Thyroid gland (tissue), 4 donors: ENCODE measurements around the gene GRM8. TPM values are rescaled to one million over a fixed set of nuclear protein-coding genes. Genes with fewer than 3 reads are reported as not detected.

Experiments
- DNase-seq, 2 donors: peaks; one replicate each; pipeline ENCODE4 v3.0.0-alpha.2; 2019
- H3K27ac ChIP-seq, 3 donors: fragments of 200-600 bp; sonication (generic); 1 replicate in 2 of 3; 2 replicates in 1 of 3; pipeline ENCODE4 v1.5.1; 2016 to 2019; ENCODE audit warnings: mild to moderate bottlenecking in 1 of 3, moderate library complexity in 1 of 3
- H3K27me3 ChIP-seq: fragments of 200-600 bp; sonication (generic); one replicate; pipeline ENCODE4 v1.5.1; 2019
- H3K36me3 ChIP-seq, 2 donors: fragments of 200-600 bp; sonication (generic); one replicate each; pipeline ENCODE4 v1.5.1; 2016 to 2019
- H3K4me1 ChIP-seq, 2 donors: fragments of 200-600 bp; sonication (generic); one replicate each; pipeline ENCODE4 v1.5.1; 2017 to 2019
- H3K4me3 ChIP-seq, 3 donors: fragments of 200-600 bp; sonication (generic); replicated peaks in 1 of 3; 1 replicate in 2 of 3; 2 replicates in 1 of 3; pipeline ENCODE4 v1.5.1; 2016; ENCODE audit warnings: mild to moderate bottlenecking in 1 of 3
- H3K9me3 ChIP-seq: fragments of 200-600 bp; sonication (generic); one replicate; pipeline ENCODE4 v1.5.1; 2017
- CTCF ChIP-seq, 6 experiments: fragments of 200-600 bp in 3 of 6; fragments of 450-650 bp in 3 of 6; sonication (generic) in 3 of 6; IDR thresholded peaks; one replicate each; pipeline ENCODE4 v1.5.1; 2016 to 2019; ENCODE audit warnings: antibody characterized with exemption in 6 of 6, mild to moderate bottlenecking in 2 of 6, inconsistent platforms in 1 of 6, moderate library complexity in 1 of 6
- POLR2A ChIP-seq, 2 donors: fragments of 450-650 bp; IDR thresholded peaks; one replicate each; pipeline ENCODE4 v1.6.1; 2017; ENCODE audit warnings: antibody characterized with exemption in 2 of 2, mild to moderate bottlenecking in 2 of 2, moderate library complexity in 1 of 2
- WGBS, 2 donors: methylation state at CpG; one replicate each; pipeline ENCODE4 v1.1.5; 2017; 5-methylcytosine and 5-hydroxymethylcytosine counted together
- intact Hi-C: fragments of 100-400 bp; cut with DNase I; formaldehyde crosslinking; loops from one replicate; pipeline ENCODE4 v1.15.1; 2023
- total RNA-seq, 4 donors: library from RNA; depleted of rRNA; stranded (reverse); fragments of >200 nt; gene quantifications; one replicate each; pipeline ENCODE4 v1.2.3, GENCODE V29; 2016

GRM8 gene
- total RNA-seq, 4 donors from 2014 or later = 0.54 to 9.5 (median 4.8) TPM

GRCh38 chr7:127154101-127154500 is 98.6 kb downstream of the GRM8 start:
- H3K27me3 ChIP-seq = no peaks in the 10 kb centered on the region
- TF ChIP-seq CTCF (IDR thresholded peaks at IDR 0.05) = no peak
- no peak for TF ChIP-seq POLR2A (IDR thresholded peaks at IDR 0.05)
- intact Hi-C loops = no loop called here
- WGBS, 2 donors = 67 to 80% methylated on average over 3 of the region's 3 CpGs
- H3K27ac ChIP-seq = no peak overlapping the region
- H3K9me3 ChIP-seq = no peaks in the 10 kb centered on the region
- H3K36me3 ChIP-seq = no peaks in the 10 kb centered on the region
- H3K4me1 ChIP-seq = no peaks in the 10 kb centered on the region
- no peak for DNase-seq
- no peak overlapping the region for H3K4me3 ChIP-seq

- no peaks in the 10 kb centered on the region for H3K27me3 ChIP-seq
- no peaks in the 10 kb centered on the region for H3K36me3 ChIP-seq
- H3K9me3 ChIP-seq = no peaks in the 10 kb centered on the region
- H3K27ac ChIP-seq = no peak overlapping the region
- TF ChIP-seq POLR2A (IDR thresholded peaks at IDR 0.05) (no peak), CTCF (IDR thresholded peaks at IDR 0.05) (no peak)
- no peak overlapping the region for H3K4me3 ChIP-seq
- intact Hi-C loops = no loop called here
- H3K4me1 ChIP-seq = no peaks in the 10 kb centered on the region
- DNase-seq = no peak
- WGBS, 2 donors = 90 to 92% methylated on average over 3 of the region's 3 CpGs
These were observed 99.4 kb downstream of the GRM8 start for GRCh38 chr7:127153315-127153714.

- Histone ChIP-seq H3K27ac (no peak overlapping the region), H3K4me3 (no peak overlapping the region), H3K36me3 (no peaks in the 10 kb centered on the region), H3K4me1 (no peaks in the 10 kb centered on the region), H3K9me3 (no peaks in the 10 kb centered on the region), H3K27me3 (no peaks in the 10 kb centered on the region)
- DNase-seq = no peak
- TF ChIP-seq CTCF (IDR thresholded peaks at IDR 0.05) (no peak), POLR2A (IDR thresholded peaks at IDR 0.05) (no peak)
- intact Hi-C loops = no loop called here
These were observed 100.3 kb downstream of the GRM8 start for GRCh38 chr7:127152423-127152822.

GRCh38 chr7:127151379-127151778 is 101.4 kb downstream of the GRM8 start:
- no peaks in the 10 kb centered on the region for H3K27me3 ChIP-seq
- intact Hi-C loops = no loop called here
- H3K4me3 ChIP-seq = no peak overlapping the region
- no peaks in the 10 kb centered on the region for H3K4me1 ChIP-seq
- H3K27ac ChIP-seq = no peak overlapping the region
- no peaks in the 10 kb centered on the region for H3K36me3 ChIP-seq
- no peaks in the 10 kb centered on the region for H3K9me3 ChIP-seq
- no peak for DNase-seq
- TF ChIP-seq POLR2A (IDR thresholded peaks at IDR 0.05) = no peak
- TF ChIP-seq CTCF (IDR thresholded peaks at IDR 0.05) = no peak
- WGBS, 2 donors = 81 to 91% methylated on average over 8 of the region's 8 CpGs

GRCh38 chr7:127150543-127150942 is 102.2 kb downstream of the GRM8 start:
- no peaks in the 10 kb centered on the region for H3K9me3 ChIP-seq
- no peaks in the 10 kb centered on the region for H3K4me1 ChIP-seq
- H3K36me3 ChIP-seq = no peaks in the 10 kb centered on the region
- TF ChIP-seq CTCF (IDR thresholded peaks at IDR 0.05) = no peak
- TF ChIP-seq POLR2A (IDR thresholded peaks at IDR 0.05) = no peak
- WGBS, 2 donors = 47 to 50% methylated on average over 2 of the region's 2 CpGs
- no peak for DNase-seq
- H3K27ac ChIP-seq = no peak overlapping the region
- intact Hi-C loops = no loop called here
- H3K27me3 ChIP-seq = no peaks in the 10 kb centered on the region
- no peak overlapping the region for H3K4me3 ChIP-seq
